ENCODE data around the gene PLD4.

Gene PLD4

GRCh38 chr14:104976198-104977007 is 51.7 kb downstream of the PLD4 start:
- DNase-seq, result peak; percentile 89

- DNase-seq, result no peak
Measured at GRCh38 chr14:104977008-104977680, 52.5 kb downstream of the PLD4 start.

- DNase-seq, result peak; percentile 57
Measured at GRCh38 chr14:104977681-104978653, 53.3 kb downstream of the PLD4 start, which contains the start of gene AHNAK2. Gene AHNAK2 (minus strand): TSS chr14:104978374. CDS start chr14:104978237, 137 bp downstream.

GRCh38 chr14:104978746-104979691 is 54.3 kb downstream of the PLD4 start:
- no peak for DNase-seq

GRCh38 chr14:104979758-104980610 is 55.3 kb downstream of the PLD4 start:
- DNase-seq, result no peak

- no peak for DNase-seq
Measured at GRCh38 chr14:104980611-104981531, 56.2 kb downstream of the PLD4 start.

- DNase-seq, result no peak
Measured at GRCh38 chr14:104981699-104982541, 57.2 kb downstream of the PLD4 start.

GRCh38 chr14:104982548-104983230 is 58.0 kb downstream of the PLD4 start:
- no peak for DNase-seq

Measured in CD4-positive, alpha-beta T cell treated with Interleukin-6 for 4 hours (primary cell).